Tibial artery (tissue), 4 donors: ENCODE measurements around the gene TIMP3.

ENCODE experiments used
- DNase-seq, 2 donors: peaks; one replicate each; pipeline ENCODE4 v3.0.0-alpha.2; 2019
- H3K27ac ChIP-seq, 2 donors: fragments of 200-600 bp; sonication (generic) in 1 of 2; 1 replicate in 1 of 2; 2 replicates in 1 of 2; pipeline ENCODE4 v1.5.1; 2018 to 2019; ENCODE audit warnings: mild to moderate bottlenecking in 1 of 2
- H3K27me3 ChIP-seq, 2 donors: fragments of 200-600 bp; sonication (generic) in 1 of 2; one replicate each; pipeline versions ENCODE4 v1.5.1 to v1.6.0; 2016 to 2019
- H3K36me3 ChIP-seq, 3 donors: fragments of 200-600 bp; sonication (generic) in 2 of 3; one replicate each; pipeline ENCODE4 v1.5.1; 2016 to 2019; ENCODE audit warnings: mild to moderate bottlenecking in 2 of 3
- H3K4me1 ChIP-seq, 4 donors: fragments of 200-600 bp; sonication (generic) in 2 of 4; 1 replicate in 3 of 4; 2 replicates in 1 of 4; pipeline ENCODE4 v1.5.1; 2016 to 2019
- H3K4me3 ChIP-seq, 2 donors: fragments of 200-600 bp; sonication (generic) in 1 of 2; 1 replicate in 1 of 2; 2 replicates in 1 of 2; pipeline ENCODE4 v1.5.1; 2018 to 2019; ENCODE audit warnings: mild to moderate bottlenecking in 2 of 2
- H3K9me3 ChIP-seq, 3 donors: fragments of 200-600 bp; sonication (generic) in 1 of 3; one replicate each; pipeline ENCODE4 v1.5.1; 2016 to 2019
- CTCF ChIP-seq, 2 experiments: fragments of 200-600 bp in 1 of 2; fragments of 450-650 bp in 1 of 2; IDR thresholded peaks; one replicate each; pipeline ENCODE4 v1.5.1; 2017 to 2019; ENCODE audit warnings: antibody characterized with exemption in 2 of 2, mild to moderate bottlenecking in 1 of 2, moderate library complexity in 1 of 2
- intact Hi-C: fragments of 100-400 bp; cut with DNase I; formaldehyde crosslinking; loops from one replicate; pipeline ENCODE4 v1.15.0; 2023; ENCODE audit warnings: low total_unique reads

Gene TIMP3

GRCh38 chr22:32853662-32854061, 52.2 kb downstream of the TIMP3 start:
- no peaks in the 10 kb centered on the region for H3K27me3 ChIP-seq
- DNase-seq, result no peak
- peaks cover 38 to 39% (median 38%) of the 10 kb centered on the region in 3 donors for H3K36me3 ChIP-seq
- peaks cover 5 to 68% (median 59%) of the 10 kb centered on the region in 4 donors for H3K4me1 ChIP-seq
- H3K9me3 ChIP-seq, result no peaks in the 10 kb centered on the region
- intact Hi-C loops, result loop anchor here (5.0 kb wide), 2 partner anchors 51 to 236 kb away; partner anchors contain the start of gene TIMP3
- TF ChIP-seq CTCF (IDR thresholded peaks at IDR 0.05), result no peak
- H3K4me3 ChIP-seq, result no peak overlapping the region
- H3K27ac ChIP-seq, result peak overlapping the region; percentile 78 to 96

GRCh38 chr22:32854351-32854804, 52.9 kb downstream of the TIMP3 start:
- TF ChIP-seq CTCF (IDR thresholded peaks at IDR 0.05), result no peak
- intact Hi-C loops, result loop anchor here (5.0 kb wide), 2 partner anchors 52 to 237 kb away; partner anchors contain the start of gene TIMP3
- H3K4me3 ChIP-seq, result no peak overlapping the region
- no peaks in the 10 kb centered on the region for H3K9me3 ChIP-seq
- no peaks in the 10 kb centered on the region for H3K27me3 ChIP-seq
- peaks cover 41 to 46% (median 45%) of the 10 kb centered on the region in 3 donors for H3K36me3 ChIP-seq
- H3K27ac ChIP-seq, result peak overlapping the region; percentile 78 to 96
- peaks cover 5 to 61% (median 53%) of the 10 kb centered on the region in 4 donors for H3K4me1 ChIP-seq
- DNase-seq, result no peak

GRCh38 chr22:32855045-32855756, 53.7 kb downstream of the TIMP3 start:
- H3K27ac ChIP-seq, result peak overlapping the region; percentile 78 to 96
- DNase-seq, result no peak
- TF ChIP-seq CTCF (IDR thresholded peaks at IDR 0.05), result no peak
- no peak overlapping the region for H3K4me3 ChIP-seq
- no peaks in the 10 kb centered on the region for H3K27me3 ChIP-seq
- intact Hi-C loops, result no loop called here
- no peaks in the 10 kb centered on the region for H3K9me3 ChIP-seq
- peaks cover 46 to 54% (median 53%) of the 10 kb centered on the region in 3 donors for H3K36me3 ChIP-seq
- peaks cover 5 to 53% (median 45%) of the 10 kb centered on the region in 4 donors for H3K4me1 ChIP-seq

- H3K27me3 ChIP-seq, result no peaks in the 10 kb centered on the region
- H3K4me3 ChIP-seq, result no peak overlapping the region
- peaks cover 69 to 77% (median 76%) of the 10 kb centered on the region in 3 donors for H3K36me3 ChIP-seq
- no peak overlapping the region for H3K27ac ChIP-seq
- H3K4me1 ChIP-seq, result peaks cover 0 to 24% (median 16%) of the 10 kb centered on the region in 4 donors
- DNase-seq, result no peak
- intact Hi-C loops, result no loop called here
- no peak for TF ChIP-seq CTCF (IDR thresholded peaks at IDR 0.05)
- no peaks in the 10 kb centered on the region for H3K9me3 ChIP-seq
Observed at GRCh38 chr22:32858121-32858703, 56.7 kb downstream of the TIMP3 start.

- Histone ChIP-seq H3K27me3 (no peaks in the 10 kb centered on the region), H3K9me3 (no peaks in the 10 kb centered on the region), H3K36me3 (peaks cover 69 to 77% (median 71%) of the 10 kb centered on the region in 3 donors), H3K27ac (no peak overlapping the region), H3K4me3 (no peak overlapping the region), H3K4me1 (peaks cover 0 to 16% (median 9%) of the 10 kb centered on the region in 4 donors)
- no peak for DNase-seq
- intact Hi-C loops, result no loop called here
- no peak for TF ChIP-seq CTCF (IDR thresholded peaks at IDR 0.05)
Observed at GRCh38 chr22:32858957-32859356, 57.5 kb downstream of the TIMP3 start.
